Measurements from ENCODE around the gene RNF17.
"Not testable (repeated sequence)": the region's sequence is repeated elsewhere in the genome, so short reads cannot be mapped to it uniquely, and the experiment has no call there.

The RNF17 gene

GRCh38 chr13:24745861-24746617 lies 17.9 kb upstream of the RNF17 start:
- no peak for DNase-seq

GRCh38 chr13:24746618-24747247 lies 17.2 kb upstream of the RNF17 start:
- no peak for DNase-seq

GRCh38 chr13:24747248-24748060 lies 16.5 kb upstream of the RNF17 start:
- DNase-seq = no peak

- DNase-seq = no peak
These were observed 15.9 kb upstream of the RNF17 start for GRCh38 chr13:24748061-24748400.

GRCh38 chr13:24759197-24759596 lies 4.8 kb upstream of the RNF17 start:
- no peak for DNase-seq

GRCh38 chr13:24764276-24764630 lies 284 bp downstream of the RNF17 start:
- DNase-seq = no peak

GRCh38 chr13:24777171-24777570 lies 13.2 kb downstream of the RNF17 start:
- no peak for DNase-seq

- DNase-seq = no peak
These were observed 20.4 kb downstream of the RNF17 start for GRCh38 chr13:24784319-24784718.

- no peak for DNase-seq
These were observed 24.6 kb downstream of the RNF17 start for GRCh38 chr13:24788538-24788937.

- DNase-seq = no peak
These were observed 38.1 kb downstream of the RNF17 start for GRCh38 chr13:24802074-24802473.

- no peak for DNase-seq
These were observed 57.2 kb downstream of the RNF17 start for GRCh38 chr13:24821207-24821606.

- DNase-seq = no peak
These were observed 58.7 kb downstream of the RNF17 start for GRCh38 chr13:24822640-24823039.

GRCh38 chr13:24823122-24823710 lies 59.2 kb downstream of the RNF17 start:
- not testable (repeated sequence) for DNase-seq

GRCh38 chr13:24827799-24828198 lies 63.8 kb downstream of the RNF17 start:
- no peak for DNase-seq

- DNase-seq = no peak
These were observed 71.0 kb downstream of the RNF17 start for GRCh38 chr13:24834902-24835510.

- DNase-seq = not testable (repeated sequence)
These were observed 73.6 kb downstream of the RNF17 start for GRCh38 chr13:24837528-24837927.

- no peak for DNase-seq
These were observed 78.7 kb downstream of the RNF17 start for GRCh38 chr13:24842549-24843274.

GRCh38 chr13:24851546-24851945 lies 87.6 kb downstream of the RNF17 start:
- no peak for DNase-seq

GRCh38 chr13:24854311-24854710 lies 90.3 kb downstream of the RNF17 start:
- DNase-seq = no peak

GRCh38 chr13:24858953-24859352 lies 95.0 kb downstream of the RNF17 start:
- no peak for DNase-seq

- no peak for DNase-seq
These were observed 96.8 kb downstream of the RNF17 start for GRCh38 chr13:24860770-24861169.

- DNase-seq = no peak
These were observed 97.8 kb downstream of the RNF17 start for GRCh38 chr13:24861617-24862362.
